Middle frontal gyrus (tissue), 1 donor: Measurements from ENCODE around the gene TAS1R2.

Experiments
- DNase-seq: peaks from one replicate; pipeline ENCODE4 v3.0.0-alpha.2; 2015; ENCODE audit warnings: low spot score; ENCODE audit errors: extremely low spot score

TAS1R2 gene

DNA sequence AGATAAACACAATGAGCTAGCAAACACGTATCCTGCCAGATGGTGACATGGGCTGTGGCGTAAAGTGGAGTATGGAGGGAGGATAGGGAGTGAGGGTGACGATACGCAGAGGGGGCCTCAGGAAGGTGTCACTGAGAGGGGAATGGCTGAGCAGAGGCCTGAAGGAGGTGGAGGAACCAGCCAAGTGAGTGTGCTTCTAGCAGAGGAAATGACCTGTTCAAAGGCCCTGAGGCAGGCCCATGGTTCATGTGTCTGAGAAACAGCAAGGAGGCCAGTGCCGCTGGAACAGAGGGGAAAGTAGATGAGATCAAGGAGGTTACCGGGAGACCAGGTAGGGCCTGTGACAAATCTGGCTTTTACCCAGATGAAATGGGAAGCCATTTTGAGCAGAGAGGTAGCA, 36.0 kb downstream of the TAS1R2 start:
- DNase-seq = no peak

DNA sequence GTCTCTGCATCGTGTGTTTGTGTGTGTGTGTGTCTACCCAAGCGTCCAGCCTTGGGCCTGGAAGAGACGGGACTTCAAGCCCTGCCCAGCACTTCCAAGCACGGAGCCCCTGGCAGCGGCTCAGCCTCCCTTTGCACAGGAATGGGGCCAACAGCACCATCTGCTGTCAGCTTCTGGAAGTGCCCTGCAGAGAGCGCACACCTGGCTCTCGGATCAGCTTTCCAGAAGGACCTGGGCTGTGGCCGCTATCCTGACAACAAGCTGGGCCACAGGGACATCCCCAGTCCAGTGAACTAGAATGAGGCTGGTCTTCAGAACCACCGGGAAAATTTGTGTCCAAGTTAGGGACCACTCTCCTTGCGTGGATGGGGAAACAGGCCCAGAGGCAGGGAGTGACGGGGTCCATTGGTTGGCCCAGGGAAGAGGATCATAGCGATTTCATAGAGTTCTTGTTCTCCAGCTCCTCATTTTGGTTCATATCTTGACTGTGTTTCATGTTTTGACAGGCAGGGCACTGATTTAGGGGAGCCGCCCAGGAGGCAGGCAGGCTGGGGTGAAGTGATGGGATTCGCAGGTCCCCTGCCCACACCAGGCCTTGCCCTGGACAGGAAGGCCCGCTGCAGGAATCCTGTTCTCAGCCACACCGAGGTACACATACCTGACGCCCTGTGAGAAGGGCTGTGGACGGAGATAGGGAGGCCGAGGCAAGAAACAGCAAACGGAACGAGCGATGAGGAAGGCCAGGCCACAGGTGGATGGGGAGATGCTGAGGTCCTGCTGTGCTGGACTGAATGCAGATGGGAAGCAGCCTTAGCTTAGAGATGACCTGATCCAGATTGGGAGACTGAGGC, 38.4 kb downstream of the TAS1R2 start:
- DNase-seq = peak; percentile 30

DNA sequence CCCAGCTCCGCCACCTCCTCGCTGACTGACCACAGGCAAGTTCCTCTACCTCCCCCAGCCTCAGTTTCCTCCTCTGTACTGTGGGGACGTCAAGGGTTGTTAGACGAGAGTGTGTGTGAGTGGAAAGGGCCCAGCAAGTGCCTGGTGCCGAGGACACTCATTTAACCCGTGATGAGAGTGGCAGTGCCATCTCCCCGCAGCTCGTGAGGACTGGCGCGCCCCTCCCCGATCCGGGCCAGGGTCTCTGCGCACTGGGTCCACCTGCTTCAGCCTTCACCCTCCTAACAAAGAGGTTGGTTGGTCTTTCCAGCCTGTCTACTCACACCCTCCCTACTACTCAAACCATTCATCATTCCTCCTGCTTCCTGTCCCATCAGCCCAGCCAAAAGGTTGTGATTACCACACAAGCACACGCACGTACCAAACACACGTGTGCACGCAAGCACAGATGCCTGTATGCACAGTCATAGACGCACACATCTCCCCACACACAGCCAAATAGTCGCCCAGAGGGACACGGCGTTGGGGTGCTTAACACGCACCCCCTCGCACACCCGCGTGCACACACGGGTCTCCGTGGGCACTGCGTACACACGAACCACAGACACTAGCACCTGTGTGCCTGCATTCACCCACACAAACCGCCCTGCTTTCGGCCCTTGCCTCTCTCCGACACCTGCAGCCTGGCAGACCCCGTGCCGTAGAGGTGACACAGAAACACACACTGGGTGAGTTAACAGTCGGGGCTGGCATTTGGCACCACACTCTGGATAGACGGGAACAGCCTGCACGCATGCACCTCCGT, 39.3 kb downstream of the TAS1R2 start:
- DNase-seq = no peak

DNA sequence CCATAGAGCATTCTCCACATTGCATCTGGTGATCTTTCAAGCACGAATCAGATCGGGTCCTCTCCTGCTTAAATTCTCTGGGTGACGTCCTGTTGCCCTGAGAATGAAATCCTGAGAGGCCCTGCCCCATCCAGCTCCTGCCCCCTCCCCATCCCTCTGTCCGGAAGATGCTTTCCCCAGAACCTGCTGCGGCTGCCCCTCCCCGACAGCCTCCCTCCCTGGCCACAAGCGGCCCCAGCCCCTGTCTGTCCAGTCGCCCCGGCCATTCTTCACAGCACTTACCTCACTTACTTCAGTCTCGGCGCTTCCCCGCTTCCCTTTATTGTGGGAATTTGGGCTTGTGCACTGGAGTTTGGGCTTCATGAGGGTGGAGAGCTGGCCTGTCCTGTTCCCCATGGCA, 40.3 kb downstream of the TAS1R2 start:
- no peak for DNase-seq

DNA sequence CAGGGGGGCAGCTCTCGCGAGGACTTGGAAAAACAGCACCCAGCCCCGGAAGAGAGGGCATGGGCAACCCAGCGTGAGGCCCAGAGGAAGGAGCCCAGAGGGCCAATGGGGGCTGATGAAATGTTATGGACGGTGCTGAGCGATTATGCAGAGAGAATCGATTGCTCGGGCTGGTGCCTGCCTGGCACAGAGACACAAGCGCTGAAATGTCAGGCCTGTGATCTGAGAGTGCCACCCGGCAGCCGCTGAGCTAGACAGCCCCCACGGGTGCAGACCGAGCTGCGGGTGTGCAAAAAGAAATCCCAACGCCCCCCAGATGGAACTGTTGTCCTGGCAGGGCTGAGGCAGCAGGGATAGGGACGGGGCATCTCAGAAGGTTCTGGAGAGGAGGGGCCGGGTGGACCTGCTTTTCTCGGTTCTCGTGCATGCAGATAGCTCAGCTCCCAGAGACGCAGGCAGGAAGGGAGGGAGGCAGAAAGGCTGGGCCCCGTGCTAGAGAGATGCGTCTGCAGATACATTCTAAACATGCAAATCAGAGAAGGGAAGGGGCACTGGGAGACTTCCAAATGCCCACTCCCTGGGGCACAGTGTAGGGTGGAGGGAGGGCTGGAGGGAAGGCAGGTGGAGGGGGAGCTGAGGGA, 41.5 kb downstream of the TAS1R2 start:
- no peak for DNase-seq

DNA sequence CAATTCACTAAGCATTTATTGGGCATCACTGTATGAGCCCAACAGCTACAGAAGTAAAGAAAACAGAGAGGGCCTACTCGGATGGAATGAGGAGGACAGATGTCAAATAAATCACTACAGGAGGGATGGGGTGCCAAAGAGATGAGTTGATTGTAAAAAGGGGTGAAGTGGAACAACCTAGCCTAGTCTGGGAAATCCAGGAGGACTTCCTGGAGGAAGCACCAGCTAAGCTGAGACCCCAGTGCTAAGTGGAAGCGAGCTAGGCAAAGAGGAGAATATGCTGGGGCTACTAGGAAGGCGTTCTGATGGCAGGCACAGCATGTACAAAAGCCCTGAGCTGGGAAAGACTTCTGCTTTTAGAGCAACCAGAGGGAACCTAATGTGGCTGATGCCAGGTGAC, 42.1 kb downstream of the TAS1R2 start:
- DNase-seq = no peak

DNA sequence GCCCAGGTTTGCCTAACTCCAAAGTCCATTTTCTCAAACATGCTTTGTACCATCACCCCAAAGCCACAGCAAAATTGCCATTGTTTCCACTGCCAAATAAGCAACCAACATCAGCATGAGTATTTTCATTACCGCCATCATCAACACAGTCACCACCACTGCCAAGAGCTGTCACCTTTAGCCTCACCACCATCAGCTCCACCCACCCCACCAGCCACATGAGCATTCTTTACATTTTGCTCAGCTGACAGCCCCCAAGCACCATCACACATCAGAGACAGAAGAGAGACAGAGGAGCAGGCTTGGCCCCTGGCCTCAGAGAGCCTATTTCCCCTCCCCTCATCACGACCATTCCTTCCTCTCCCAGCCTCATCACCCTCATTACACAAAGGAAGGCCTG, 42.7 kb downstream of the TAS1R2 start:
- DNase-seq = no peak

DNA sequence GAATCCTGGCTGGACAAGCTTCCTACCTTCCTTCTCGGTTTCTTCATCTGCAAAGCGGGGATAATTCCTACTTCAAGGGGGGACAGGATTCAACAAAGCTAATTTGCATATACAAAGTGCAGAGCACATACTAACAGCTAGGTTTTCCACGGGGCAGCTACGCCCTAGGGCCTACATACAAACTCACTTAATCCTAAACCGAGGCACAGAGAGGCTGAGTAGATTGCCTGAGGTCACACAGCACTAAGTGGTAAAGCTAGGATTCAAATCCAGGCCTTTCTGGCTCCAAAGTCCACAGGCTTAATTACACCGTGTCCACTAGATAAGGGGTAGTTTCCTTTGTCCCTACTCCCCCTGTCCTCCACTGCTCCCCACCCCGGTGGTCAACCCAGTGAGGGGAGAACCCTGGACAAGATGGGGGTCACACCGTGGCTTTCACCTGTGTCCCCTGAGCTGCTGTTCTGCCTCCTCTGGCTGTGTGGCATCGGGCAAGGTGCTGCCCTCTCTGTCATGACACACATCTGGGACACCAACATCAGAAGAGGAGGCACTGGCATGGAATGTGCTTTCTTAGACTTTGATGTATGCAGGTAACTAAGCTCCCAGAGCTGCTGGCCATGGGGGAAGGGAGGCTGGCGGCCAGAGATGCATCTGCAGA, 44.5 kb downstream of the TAS1R2 start:
- no peak for DNase-seq

DNA sequence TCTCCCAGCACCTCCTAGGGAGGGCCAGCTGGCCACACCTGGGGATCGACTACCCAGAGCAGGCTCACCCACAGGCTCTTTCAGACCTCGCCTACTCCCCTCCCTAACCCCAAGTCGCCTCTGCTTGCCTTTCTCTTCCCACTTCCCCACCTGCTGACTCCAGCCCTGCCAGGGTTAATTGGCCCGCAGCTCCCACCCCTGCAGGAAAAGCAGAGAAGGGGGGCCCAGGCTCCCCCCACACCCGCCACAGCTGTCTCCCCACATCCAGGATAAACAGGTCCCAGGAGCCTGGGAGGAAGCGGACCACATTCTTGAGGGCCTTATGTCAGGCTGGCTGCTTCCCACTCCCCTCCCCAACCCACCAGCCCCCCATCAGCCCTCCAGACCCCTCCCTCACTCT, 45.0 kb downstream of the TAS1R2 start:
- no peak for DNase-seq

DNA sequence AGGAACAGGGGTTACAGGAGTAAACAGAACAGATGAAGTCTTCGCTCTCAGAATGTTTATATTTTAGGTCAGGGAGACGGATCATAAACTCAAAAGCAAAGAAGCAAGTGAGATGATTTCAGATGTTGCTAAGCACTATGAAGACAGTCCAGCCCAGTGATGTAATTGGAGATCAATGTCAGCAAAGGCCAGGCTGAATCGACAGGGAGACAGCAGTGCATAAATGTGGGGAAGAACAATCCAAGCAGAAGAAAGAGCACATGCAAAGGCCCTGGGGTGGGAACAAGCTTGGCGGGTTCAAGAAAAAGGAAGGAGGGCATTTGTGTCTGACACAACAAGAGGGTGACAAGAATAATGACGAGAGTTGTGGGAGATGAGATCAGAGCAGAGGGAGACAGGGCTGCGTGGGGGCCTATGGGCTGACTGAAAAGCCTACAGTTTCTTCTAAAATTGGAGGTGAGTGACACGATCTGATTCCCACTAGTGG, 47.0 kb downstream of the TAS1R2 start:
- DNase-seq = no peak

DNA sequence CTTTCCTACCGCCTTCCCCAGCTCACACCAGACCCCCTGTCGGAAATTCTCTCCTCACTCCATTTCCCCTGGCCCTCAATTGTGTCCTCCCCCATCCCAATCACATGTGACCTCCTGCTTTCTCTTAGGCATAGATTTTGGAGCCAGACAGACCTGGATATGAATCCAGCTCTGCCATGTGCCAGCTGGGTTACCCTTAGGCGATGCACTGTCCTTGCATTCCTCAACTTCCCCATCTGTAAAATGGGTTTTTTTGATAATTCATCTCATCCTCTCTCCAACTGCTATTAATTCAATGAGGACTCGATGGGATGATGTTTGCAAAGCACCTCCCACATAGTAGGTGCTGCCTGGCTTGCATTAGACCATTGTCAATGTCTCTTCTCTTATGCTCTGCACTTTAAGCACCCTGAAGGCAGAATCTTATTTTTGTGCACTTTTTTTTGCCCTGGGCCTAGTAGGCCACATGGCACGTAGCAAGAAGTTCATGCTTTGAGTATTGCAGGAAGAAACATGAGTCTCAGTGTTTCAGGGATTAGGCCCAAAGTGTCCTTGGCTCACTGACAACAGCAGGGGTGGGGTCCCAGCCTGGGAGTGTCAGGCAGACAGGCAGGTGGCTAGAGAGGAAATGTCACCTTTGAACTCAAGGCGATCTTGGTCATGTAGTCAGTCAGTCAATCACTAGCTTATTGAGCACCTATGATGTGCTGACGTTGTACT, 47.6 kb downstream of the TAS1R2 start:
- DNase-seq = no peak

DNA sequence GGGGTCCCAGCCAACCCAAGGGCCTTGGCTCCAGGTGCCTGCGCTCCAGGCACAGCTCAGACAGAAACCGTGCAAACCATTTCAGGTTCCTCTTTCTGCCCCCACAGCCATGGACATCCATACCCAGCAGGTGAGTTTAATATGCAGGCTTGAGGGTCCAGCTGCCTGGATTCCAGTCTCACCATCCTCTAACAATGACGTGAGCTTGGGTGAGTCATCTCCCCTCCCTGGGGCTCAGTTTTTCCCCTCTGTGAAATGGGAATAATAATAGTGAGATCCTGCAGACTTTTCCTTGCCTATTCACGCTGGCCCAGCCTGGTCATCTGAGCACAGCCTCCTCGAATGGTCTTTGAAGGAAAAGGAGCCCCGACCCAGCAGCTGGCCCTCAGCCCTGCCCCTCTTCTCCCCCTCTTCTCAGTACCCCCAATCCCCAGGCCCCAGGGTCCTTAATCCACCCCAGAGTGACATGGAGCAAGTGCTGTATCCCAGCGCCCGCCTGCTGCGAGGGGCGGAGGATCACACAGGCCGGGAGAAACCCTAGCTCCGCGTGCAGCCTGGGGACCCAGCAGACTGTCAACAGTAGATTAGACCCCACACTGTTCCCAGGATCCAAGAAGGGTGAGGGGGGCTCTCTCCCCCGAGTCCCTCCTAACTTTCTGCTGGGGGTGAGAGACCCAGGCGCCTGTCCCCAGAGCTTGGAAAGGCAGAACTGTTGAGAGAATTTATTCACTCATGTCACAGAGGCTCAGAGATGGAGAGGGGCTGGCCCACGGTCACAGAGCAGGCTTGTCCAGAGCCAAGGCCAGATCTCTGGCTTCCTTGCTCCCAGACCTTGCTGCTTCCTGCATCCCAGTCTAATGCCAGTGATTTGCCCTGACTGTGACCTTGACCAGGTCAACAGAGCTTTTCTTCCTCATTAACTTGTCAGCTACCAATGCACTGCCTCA, 49.2 kb downstream of the TAS1R2 start:
- no peak for DNase-seq

DNA sequence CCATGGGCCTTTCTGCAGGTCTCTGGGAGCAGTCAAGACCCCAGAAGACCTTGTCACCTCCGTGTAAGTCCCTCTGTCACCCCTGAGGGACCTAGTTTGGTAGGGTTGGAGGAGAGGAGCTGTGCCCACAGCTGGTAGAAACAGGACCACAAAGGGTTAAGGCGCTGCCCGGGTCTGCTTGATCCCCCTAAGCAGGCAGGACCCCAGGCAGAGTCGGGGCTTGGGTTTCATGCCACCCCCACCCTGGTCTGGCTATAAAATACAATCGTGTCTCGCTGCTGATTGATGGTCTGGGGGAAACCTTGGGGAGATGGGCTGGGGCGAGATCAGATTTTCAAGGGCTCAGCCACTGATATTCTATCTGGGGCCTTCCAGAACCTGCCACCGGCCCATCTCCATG, 50.9 kb downstream of the TAS1R2 start:
- DNase-seq = no peak

DNA sequence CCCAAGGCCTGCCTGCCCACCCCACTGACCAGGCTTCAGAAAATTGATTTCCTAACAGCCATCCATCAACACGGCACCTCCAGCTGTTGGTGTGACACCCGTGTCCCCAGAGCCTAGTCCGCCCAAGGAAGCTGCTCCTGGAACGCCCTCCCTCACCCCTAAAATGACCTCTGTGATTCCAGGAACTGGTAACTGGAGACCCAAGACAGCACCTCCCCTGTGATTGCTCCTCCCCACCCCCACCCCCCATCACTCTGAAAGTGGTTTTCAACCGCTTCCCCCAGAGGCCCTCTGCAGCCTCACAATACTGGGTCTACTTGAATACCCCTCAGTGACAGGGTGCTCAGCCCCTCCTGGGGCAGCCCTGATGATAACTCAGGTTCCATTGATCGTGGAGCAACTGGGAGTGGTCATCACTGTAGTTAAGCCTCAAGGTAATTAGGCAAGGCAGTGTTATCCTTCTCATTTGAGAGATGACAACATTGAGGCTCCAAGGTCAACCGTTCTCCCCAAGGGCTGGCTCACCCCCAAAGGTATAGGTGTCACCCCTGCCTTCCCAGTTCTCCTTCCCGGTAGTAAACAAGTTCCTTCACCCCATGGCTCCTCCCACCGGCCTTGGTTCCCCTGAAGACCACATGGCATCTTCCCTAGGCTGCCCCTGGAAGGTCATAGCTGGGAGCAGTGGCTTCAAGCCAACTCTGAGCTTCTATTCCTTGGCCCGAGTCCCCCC, 52.0 kb downstream of the TAS1R2 start:
- DNase-seq = no peak

DNA sequence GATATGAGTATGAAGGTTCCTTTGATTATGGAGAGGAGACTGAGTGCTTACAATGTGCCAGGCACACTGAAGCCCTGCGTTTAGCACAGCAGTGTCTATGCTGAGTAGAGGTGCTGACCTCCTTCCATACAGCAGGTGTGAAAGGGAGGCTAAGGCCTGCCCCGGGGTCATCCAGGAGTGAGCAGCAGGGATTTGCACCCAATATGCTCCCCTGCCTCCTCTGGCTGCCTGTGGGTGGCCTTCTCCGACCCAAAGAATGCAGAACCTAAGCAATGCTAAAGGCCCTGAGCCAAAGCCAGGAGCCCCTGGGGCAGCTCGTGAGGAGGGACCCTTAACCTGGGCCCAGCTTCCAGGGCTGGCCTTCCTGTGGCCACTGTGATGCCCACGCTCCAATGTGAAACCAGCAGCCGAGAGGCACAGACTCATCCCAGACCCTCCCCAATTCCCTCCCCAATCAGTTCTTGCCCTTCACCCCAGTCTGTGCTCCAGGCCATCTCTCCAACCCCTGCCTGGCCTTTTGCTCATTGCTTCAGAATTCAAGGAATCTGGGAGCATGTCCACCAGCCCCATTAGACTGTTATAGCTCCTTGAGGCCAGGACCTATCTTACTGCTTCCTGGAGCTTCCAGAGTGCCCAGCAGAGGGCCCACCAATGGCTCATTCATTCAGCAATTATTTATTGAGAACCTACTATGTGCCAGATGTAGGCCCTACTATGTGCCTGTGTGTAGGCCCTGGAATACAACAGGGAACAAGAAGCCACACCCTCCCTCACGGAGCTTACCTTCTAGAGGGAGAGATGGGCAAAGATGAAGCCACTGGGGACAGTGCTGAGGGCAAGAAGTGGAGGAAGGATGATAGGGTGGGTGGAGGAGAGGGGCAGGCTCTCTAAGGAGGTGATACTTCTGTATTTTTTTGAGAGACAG, 53.3 kb downstream of the TAS1R2 start:
- DNase-seq = no peak

DNA sequence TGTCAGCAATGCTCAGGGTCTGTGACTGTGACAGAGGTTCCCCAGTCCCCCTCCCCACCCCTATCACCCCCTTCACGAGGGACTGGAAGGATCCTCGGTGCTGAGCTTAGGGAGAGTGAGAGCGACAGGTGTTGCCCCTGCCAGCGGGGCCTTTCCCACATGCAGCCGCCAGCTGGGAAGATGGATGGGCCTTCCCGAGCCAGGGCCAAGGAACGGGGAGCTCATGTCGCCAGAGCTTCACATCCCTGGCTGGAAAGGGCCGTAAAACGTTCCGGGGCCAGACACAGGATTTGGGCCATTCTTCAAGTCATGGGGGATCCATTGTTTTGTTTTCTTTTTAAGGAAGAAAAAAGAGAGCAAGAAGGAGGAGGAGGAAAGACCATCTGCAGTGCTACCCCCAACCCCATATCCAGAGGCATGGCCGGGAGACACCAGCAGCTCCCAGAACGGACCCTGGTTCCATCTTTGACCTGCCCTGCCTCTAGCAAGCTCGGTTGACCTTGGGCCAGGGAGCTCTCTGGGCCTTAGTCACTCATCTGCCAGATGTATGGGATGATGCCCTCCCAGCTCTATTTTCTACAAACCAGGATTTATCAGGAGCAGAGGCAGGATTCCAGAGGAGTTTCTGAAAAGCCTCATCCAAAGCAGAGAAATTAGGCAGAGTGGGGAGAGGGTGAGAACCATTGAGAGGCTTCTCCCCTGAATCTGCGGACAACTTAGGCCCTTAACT, 54.1 kb downstream of the TAS1R2 start:
- no peak for DNase-seq

DNA sequence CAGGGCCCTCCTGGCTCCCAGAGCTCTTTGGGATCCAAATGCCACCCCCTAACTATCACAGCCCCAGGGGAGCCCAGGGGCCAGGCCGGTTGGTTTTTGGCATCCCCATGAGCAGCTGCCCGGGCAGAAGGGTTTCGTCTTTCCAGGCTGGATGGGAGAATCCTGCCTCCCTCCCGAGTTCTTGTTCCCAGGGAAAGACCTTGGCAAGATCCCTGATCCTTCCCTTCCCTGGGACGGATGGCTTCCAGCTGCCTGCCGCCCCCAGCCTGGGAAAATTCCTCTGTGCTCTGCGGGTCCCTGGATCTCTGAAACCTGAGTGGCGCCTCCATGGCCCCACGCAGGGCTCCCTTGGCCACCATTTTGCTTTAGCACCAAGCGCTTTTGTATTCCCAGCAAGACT, 55.6 kb downstream of the TAS1R2 start:
- DNase-seq = no peak
